Vagina (tissue), 2 donors: ENCODE measurements around the gene SMC3.

Source experiments
- POLR2AphosphoS5 ChIP-seq, 2 donors: sonication (generic); formaldehyde crosslinking; IDR thresholded peaks; one replicate each; pipeline ENCODE4 v1.9.0; 2017; ENCODE audit warnings: antibody characterized with exemption in 2 of 2, mild to moderate bottlenecking in 2 of 2, low read depth in 1 of 2; ENCODE audit not compliant: insufficient read depth in 1 of 2
- TF ChIP-seq, protein P1 (sequence below), 3 experiments: fragments of 450-650 bp in 2 of 3; fragments of 200-600 bp in 1 of 3; sonication (generic) in 1 of 3; IDR thresholded peaks; one replicate each; pipeline ENCODE4 v1.5.1; 2017 to 2019; ENCODE audit warnings: antibody characterized with exemption in 3 of 3, mild to moderate bottlenecking in 2 of 3, moderate library complexity in 2 of 3

DNA sequence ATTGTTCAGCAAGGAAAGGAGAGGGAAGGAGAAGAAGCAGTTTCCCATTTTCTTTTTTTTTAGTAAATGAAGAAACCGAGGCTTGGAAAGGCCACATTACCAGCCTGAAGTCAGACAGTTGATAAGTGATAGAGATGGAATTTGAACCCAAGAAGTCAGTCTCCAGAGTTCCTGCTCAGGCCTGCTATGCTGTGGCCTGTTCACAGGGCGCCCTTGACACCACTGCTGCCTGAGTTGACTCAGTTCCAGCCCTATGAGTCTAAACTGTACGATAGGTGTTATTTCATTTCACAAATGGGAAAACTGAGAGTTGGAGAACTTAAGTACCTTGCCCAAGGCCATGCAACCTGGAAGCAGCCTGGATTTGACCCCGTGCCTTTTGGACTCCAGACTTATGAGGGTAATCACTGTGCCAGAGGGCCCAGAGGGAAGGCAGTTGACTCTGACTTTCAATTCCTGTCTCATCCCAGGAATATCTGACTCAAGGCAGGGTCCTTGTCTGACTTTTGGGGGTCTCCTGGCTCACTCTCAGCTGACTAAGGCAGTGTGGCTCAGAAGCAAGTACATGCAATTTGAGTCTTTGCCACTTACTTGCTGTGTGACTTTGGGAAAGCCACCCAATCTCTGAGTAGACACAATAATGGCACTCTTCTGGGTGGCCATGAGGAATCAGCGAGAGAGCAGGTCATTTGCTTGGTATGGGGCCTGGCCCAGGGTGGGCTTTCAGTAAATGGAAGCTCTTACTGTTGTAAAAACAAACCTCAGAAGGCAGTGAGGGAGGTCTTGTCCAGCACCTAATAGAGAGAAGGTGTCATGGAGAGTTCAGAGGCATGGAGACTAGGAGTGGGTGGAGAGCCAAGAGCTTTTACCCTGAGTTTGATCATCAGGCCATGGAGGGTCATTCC, 58.7 kb downstream of the SMC3 start:
- TF ChIP-seq, protein P1, sequence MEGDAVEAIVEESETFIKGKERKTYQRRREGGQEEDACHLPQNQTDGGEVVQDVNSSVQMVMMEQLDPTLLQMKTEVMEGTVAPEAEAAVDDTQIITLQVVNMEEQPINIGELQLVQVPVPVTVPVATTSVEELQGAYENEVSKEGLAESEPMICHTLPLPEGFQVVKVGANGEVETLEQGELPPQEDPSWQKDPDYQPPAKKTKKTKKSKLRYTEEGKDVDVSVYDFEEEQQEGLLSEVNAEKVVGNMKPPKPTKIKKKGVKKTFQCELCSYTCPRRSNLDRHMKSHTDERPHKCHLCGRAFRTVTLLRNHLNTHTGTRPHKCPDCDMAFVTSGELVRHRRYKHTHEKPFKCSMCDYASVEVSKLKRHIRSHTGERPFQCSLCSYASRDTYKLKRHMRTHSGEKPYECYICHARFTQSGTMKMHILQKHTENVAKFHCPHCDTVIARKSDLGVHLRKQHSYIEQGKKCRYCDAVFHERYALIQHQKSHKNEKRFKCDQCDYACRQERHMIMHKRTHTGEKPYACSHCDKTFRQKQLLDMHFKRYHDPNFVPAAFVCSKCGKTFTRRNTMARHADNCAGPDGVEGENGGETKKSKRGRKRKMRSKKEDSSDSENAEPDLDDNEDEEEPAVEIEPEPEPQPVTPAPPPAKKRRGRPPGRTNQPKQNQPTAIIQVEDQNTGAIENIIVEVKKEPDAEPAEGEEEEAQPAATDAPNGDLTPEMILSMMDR (IDR thresholded peaks at IDR 0.05), result no peak
- no peak for TF ChIP-seq POLR2AphosphoS5 (IDR thresholded peaks at IDR 0.05; ENCODE audit: insufficient read depth in 1 of 2, low read depth in 1 of 2)
